Neural crest cell (in vitro differentiated cells): ENCODE data around the gene NODAL. TPM values are rescaled to one million over a fixed set of nuclear protein-coding genes. Genes with fewer than 3 reads are reported as not detected.
"Not testable (repeated sequence)": the region's sequence is repeated elsewhere in the genome, so short reads cannot be mapped to it uniquely, and the experiment has no call there.

Experiments used
- DNase-seq: peaks from one replicate; pipeline ENCODE4 v3.0.0; 2021; ENCODE audit warnings: low read depth, mixed read lengths, low spot score
- H3K27ac Mint-ChIP-seq: one replicate; pipeline ENCODE4 v1.8.0; 2021; ENCODE audit warnings: mild to moderate bottlenecking, mixed read lengths; ENCODE audit not compliant: unreplicated experiment
- H3K27me3 Mint-ChIP-seq: 2 replicates; pipeline ENCODE4 v1.8.0; 2021; ENCODE audit warnings: low read depth, mild to moderate bottlenecking, mixed read lengths
- H3K36me3 Mint-ChIP-seq: 2 replicates; pipeline ENCODE4 v1.8.0; 2021; ENCODE audit warnings: low read depth, mild to moderate bottlenecking, mixed read lengths
- H3K4me1 Mint-ChIP-seq: 2 replicates; pipeline ENCODE4 v1.8.0; 2021; ENCODE audit warnings: mixed read lengths
- H3K4me3 Mint-ChIP-seq: one replicate; pipeline ENCODE4 v1.8.0; 2021; ENCODE audit warnings: mild to moderate bottlenecking, mixed read lengths
- H3K9me3 Mint-ChIP-seq: 2 replicates; pipeline ENCODE4 v1.8.0; 2021; ENCODE audit warnings: mixed read lengths
- CTCF ChIP-seq: fragments of 200-600 bp; sonication (generic); conservative IDR thresholded peaks from 2 replicates; pipeline ENCODE4 v1.5.0; 2021; ENCODE audit warnings: antibody characterized with exemption, mild to moderate bottlenecking
- long read RNA-seq: library from polyadenylated mRNA; unstranded; transcript quantifications from one replicate; pipeline ENCODE4 v2.0.0, GENCODE V29; 2020
- total RNA-seq: library from RNA; stranded (reverse); gene quantifications from 2 replicates; pipeline ENCODE4 v1.2.1, GENCODE V29; 2021

Gene NODAL
- not detected in 2 replicates for total RNA-seq
- long read RNA-seq: 0 reads

- TF ChIP-seq CTCF: no peak
Measured at GRCh38 chr10:70441161-70441894, at the start of gene NODAL. Gene NODAL, minus strand, starts transcription at chr10:70441681. Its CDS starts 14 bp downstream, at chr10:70441667.

GRCh38 chr10:70490142-70490541, 48.7 kb upstream of the NODAL start:
- H3K27ac Mint-ChIP-seq: no peak overlapping the region
- no peak for TF ChIP-seq CTCF
- H3K9me3 Mint-ChIP-seq: no peaks in the 10 kb centered on the region
- H3K36me3 Mint-ChIP-seq: no peaks in the 10 kb centered on the region
- H3K27me3 Mint-ChIP-seq: no peaks in the 10 kb centered on the region
- DNase-seq: no peak
- no peak overlapping the region for H3K4me3 Mint-ChIP-seq
- peaks cover 27% of the 10 kb centered on the region for H3K4me1 Mint-ChIP-seq

More at GRCh38 chr10:70441161-70441894, at the start of gene NODAL:
- H3K27me3 Mint-ChIP-seq: peaks cover 87% of the 10 kb centered on the region
- no peaks in the 10 kb centered on the region for H3K9me3 Mint-ChIP-seq
- peaks cover 3% of the 10 kb centered on the region for H3K36me3 Mint-ChIP-seq
- peak within 1 kb of the TSS; percentile 80 for H3K4me3 Mint-ChIP-seq
- no peak for DNase-seq
- peaks cover 6% of the 10 kb centered on the region for H3K4me1 Mint-ChIP-seq
- no peak within 1 kb of the TSS for H3K27ac Mint-ChIP-seq

GRCh38 chr10:70487824-70488223, 46.3 kb upstream of the NODAL start:
- no peak overlapping the region for H3K27ac Mint-ChIP-seq
- no peak for DNase-seq
- H3K4me1 Mint-ChIP-seq: peaks cover 9% of the 10 kb centered on the region
- H3K27me3 Mint-ChIP-seq: no peaks in the 10 kb centered on the region
- H3K4me3 Mint-ChIP-seq: no peak overlapping the region
- no peak for TF ChIP-seq CTCF
- no peaks in the 10 kb centered on the region for H3K36me3 Mint-ChIP-seq
- no peaks in the 10 kb centered on the region for H3K9me3 Mint-ChIP-seq

GRCh38 chr10:70483872-70484271, 42.4 kb upstream of the NODAL start:
- peaks cover 22% of the 10 kb centered on the region for H3K4me1 Mint-ChIP-seq
- DNase-seq, H3K4me3 Mint-ChIP-seq, H3K36me3 Mint-ChIP-seq, H3K9me3 Mint-ChIP-seq, H3K27ac Mint-ChIP-seq, H3K27me3 Mint-ChIP-seq: not testable (repeated sequence)

- H3K27me3 Mint-ChIP-seq: peaks cover 3% of the 10 kb centered on the region
- no peaks in the 10 kb centered on the region for H3K36me3 Mint-ChIP-seq
- H3K27ac Mint-ChIP-seq: no peak overlapping the region
- H3K4me3 Mint-ChIP-seq: no peak overlapping the region
- no peaks in the 10 kb centered on the region for H3K9me3 Mint-ChIP-seq
- DNase-seq: no peak
- peaks cover 22% of the 10 kb centered on the region for H3K4me1 Mint-ChIP-seq
- TF ChIP-seq CTCF: no peak
Measured at GRCh38 chr10:70482982-70483760, 41.7 kb upstream of the NODAL start.
